NK-92 treated with Interleukin-12 subunit alpha and Interleukin-12 subunit beta, amount 100 ng/mL, for 24 hours (cell line): ENCODE data around the gene ANKRD44.
"Not testable (repeated sequence)": the region's sequence is repeated elsewhere in the genome, so short reads cannot be mapped to it uniquely, and the experiment has no call there.

Source experiments
- DNase-seq: peaks from one replicate; lab custom pipeline; 2025; lab: John Stamatoyannopoulos, UW

The ANKRD44 gene

DNA sequence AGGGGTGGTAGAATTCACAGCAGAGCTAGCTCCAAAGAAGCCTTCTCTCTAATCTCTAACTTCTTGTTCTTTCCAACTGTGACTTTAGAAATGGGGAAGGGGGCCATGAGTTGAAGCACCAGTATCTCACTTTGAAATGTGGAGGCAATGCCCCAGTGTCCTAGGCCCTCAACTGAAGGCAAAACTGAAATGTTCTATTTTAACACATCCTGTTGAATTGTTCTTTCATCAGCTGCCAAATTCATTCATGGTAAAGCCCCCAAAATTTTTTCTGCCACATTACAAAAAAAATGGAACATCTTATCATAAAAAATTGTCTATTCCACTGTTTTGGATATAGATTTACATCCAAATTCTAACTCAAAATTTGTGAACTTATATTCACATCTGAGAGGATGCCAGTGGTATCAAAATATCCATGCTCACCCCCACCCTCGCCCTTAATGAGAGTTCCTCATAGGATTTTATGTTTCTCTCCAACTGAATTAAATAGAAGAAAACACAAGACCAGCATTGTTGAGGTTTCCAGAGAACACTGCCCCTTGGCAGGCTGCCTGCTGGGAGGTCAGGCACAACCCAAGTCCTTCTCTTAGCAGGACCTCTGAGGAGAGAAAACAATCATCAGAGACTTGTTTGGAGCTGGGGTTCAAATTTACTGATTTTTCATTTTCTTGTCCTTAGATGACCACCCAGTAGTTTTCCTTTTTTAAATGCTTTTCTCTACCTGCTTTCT is 236.7 kb downstream of the ANKRD44 start:
- DNase-seq, result no peak

DNA sequence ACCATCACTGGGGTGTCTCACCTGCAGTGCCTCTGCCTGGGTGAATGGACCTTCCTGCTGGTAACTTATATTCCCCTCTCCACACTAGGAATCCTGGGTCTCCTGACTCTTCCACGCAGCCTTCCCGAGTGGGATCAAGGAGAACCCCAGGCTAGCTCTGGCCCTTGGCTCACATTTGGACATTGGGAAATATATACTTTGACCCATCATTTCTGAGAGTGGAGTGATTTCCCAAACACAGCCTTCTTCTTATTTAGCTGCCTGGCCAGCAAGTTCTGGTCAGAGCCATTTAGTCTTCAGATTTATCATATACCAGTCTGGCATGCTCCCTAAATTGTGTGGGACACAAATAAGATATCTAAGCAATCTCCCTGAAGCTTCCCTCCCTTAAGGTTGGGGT is 237.3 kb downstream of the ANKRD44 start:
- DNase-seq, result no peak

DNA sequence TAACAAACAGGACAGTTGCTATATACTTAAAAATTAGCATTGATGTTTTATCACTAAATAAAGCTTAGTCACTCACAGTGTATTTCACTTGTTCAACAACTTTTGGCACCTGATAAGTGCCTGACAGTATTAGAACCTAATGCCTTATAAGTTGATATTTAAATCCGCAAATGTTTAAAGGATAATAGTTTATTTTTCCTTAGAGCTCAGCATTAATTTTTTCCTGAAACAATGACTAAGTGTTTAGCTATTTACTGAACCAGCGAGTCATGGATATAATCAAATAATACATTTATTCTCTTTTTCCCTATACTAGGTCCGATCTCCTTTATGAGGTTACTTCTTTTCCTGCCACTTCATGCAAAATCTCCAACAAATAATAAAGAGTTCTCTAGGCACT is 238.0 kb downstream of the ANKRD44 start:
- no peak for DNase-seq

DNA sequence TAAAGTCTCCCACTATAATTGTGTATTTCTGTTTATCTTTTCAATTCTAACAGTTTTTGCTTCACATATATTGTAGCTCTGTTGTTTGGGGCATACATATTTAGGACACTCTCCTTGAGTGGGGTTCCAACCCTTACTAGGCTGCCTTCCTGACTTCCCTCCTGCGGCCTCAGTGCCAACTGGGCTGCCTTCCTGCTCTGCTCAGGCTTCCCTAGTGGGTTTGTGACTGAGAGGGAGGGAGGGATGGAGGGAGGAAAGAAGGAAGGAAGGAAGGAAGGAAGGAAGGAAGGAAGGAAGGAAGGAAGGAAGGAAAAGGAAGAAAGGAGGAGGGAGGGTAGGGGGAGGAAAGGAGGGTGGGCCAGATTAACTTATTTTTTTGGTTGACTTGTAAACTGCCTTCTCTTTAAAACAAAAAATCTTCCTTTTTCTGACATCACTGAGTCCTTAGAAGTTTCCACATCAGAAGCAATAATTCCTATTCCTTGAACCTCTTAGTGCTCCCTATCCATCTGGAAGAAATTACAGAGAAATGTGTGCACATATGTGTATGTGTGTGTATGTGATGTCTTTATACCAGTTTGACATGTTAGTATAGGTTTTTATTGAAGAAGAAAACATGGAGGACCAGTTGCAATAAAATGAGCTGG is 238.7 kb downstream of the ANKRD44 start:
- no peak for DNase-seq

DNA sequence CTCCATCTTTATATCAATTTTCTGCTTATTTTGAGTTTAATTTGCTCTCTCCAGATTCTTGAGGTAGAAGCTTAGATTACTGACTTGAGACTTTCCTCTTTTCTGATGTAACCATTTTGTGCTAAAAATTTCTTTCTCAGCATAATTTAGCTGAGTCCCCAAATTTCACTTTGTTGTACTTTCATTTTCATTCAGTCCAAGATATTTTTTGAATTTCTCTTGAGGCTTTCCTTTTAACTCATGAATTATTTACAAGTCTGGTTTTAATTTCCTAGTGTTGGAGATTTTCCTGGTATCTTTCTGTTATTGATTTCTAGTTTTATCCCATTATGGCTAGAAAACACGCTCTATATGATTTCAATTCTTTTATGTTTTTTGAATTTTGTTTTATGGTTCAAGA is 239.4 kb downstream of the ANKRD44 start:
- DNase-seq, result no peak

DNA sequence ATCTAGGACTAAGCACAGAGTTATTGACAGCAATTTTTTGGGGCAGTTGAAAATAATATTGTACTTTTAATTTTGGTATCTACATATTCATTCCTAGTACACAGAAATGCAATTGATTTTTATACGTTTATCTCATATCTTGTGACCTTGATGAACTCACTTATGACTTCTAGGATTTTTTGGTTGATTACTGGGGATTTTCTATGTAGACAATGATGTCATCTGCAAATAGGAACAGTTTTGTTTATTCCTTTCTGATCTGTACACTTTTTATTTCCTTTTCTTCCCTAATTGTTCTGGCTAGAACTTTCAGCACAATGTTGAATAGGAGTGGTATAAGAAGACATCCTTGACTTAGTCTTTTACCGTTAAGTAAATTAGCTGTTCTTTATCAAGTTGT is 240.6 kb downstream of the ANKRD44 start:
- DNase-seq, result no peak

DNA sequence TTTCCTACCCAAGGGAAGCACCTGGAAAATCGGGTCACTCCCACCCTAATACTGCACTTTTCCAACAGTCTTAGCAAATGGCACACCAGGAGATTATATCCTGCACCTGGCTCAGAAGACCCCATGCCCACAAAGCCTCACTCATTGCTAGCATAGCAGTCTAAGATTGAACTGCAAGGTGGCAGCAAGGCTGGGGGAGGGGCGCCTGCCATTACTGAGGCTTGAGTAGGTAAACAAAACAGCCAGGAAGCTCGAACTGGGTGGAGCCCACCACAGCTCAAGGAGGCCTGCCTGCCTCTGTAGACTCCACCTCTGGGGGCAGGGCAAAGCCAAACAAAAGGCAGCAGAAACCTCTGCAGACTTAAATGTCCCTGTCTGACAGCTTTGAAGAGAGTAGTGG is 248.0 kb downstream of the ANKRD44 start:
- DNase-seq, result not testable (repeated sequence)

DNA sequence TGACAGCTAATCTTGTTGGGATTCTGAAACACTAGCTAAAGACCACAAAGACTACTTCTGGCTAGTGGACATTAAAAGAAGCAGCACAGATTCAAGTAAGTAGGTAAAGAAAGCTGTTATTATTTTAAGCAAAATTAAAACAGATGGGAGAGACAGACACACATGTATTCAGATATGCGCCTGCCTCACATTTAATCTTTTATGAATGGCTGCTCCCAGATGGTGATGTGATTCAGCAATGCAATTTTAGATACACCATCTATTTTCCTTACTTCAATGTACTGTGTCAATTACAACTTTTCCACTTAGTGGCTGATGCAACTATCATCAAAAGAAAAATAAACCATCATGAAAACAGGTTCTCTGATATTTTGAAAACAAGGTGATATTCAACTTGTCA is 251.1 kb downstream of the ANKRD44 start:
- no peak for DNase-seq

DNA sequence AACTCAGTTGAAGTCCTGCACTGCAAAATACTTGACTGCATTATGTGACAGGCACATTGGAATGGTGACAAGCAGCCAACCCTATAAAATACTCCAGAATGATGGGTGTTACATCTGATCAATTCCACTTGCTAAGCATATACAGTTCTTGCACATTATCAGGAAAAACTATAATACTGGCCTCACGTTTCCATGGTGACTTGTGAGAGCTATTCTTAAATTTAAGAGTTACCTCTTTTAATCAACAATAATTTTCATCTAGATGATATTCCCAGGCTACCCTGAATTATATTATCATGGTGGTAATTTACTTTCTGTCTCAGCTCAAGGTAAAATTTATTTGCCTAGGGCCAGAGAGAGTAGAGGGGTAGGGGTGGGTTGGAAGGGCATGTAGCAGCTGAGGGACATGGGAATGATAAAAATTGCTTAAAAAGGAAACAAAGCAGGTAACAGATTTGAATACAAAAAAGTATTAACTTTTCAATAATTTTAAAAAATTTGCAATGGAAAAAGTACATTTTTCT is 251.7 kb downstream of the ANKRD44 start:
- no peak for DNase-seq

DNA sequence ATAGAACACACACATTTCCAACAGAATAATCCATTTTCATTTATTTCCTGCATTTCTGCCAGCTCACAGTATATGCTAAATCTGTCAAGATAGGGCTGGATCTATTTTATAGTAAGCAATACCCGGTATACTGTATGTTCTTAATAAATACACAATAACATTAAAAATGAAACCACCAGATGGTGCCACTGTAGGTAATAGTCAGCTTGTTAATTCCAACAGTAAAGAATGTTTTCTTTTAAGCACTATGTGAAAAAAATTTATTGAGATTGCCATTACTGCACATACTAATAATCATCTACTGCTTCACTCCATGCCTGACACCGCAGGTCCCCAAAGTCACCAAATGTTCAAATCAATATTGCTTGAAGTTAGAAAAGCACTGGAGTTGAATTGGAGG is 252.6 kb downstream of the ANKRD44 start:
- DNase-seq, result no peak

DNA sequence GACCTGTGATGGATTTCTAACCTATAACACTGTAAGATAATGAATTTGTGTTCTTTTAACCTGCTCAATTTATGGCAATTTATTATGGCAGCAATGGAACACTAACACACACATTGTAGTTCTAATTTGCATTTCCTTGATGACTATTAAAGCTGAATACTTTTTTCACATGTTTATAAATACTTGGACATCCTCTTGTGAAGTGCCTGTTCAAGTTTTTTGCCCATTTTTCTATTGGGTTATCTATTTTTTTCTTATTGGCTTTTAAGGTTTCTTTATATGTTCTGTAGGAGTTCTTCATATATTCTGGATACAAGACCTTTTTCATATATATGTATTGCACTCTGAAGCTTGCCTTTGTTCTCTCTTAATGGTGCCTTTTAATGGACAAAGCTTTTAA is 255.5 kb downstream of the ANKRD44 start:
- no peak for DNase-seq

DNA sequence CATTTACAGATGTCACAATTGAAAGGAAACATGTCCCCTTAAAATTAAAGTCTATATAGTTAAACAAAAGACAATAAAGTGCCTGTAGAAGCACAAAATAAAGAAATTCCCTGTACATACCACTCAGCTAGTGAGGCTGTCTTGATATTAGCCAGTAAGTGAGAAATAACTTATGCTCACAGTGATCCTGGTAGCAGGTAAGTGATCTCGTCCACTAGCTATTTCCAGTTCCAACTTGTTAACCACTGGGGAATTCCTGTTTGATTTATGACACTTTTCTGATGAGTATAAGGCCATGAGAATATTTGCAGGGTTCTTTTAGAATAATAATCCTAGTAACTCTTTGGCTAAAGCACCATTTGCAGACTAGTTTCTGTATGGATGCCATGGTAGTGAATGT is 256.1 kb downstream of the ANKRD44 start:
- no peak for DNase-seq

DNA sequence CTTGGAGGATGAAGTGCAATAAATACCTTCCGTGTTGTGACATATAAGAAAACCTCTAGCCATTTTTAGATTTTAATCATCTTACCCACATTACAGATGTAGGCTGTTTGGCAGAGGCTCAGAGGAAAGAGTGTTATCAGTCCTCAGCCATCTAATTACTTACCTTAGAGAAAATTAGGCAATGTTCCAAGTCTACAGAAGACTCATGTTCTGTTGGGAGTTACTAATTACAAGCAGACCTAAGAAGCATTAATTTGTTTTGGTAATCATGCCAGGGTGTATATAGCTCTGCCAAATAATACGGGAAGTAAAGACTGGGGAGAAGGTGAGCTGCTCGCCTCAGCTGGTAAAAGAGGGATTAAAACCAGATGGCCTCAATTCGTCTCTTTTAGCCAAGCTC is 258.2 kb downstream of the ANKRD44 start:
- no peak for DNase-seq

DNA sequence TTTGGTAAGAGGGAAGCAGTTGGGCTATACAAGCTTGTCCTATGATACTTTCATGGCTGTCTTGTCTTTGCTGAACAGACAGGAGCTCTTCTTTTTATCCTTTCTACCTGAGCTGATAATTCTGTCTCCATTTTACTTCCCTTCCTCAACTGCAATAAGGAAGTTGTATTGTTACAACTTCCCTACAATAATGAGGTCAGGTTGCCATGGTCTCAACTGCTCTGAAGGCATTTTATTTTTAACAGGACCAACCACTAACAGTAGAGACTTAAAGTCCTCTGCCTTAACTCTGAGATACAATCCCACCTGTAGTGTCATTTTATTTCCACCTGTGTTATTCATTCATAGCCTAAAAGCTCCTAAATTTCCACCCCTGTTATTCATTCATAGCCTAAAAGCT is 265.5 kb downstream of the ANKRD44 start:
- no peak for DNase-seq

DNA sequence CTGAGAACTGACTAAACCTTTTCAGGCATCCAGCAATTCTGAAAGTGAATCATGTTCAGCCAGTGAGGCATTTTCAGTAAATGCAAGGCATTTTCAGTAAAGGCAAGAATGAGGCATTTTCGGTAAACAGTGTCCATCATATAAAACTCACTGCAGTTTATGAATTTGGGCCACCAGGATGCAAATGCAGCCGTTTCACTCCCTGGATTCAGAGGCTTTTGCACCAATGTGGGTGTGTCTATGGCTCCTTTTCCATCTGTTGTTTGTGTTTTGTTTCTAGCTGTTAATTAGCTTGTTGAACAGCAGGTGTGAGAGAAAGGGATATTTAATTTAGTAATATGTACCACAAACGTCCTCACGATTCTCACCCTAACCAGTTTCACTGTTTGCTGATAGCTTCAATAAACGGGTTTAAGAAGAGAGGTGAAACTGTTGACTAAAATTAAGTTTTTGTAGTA is 267.8 kb downstream of the ANKRD44 start:
- DNase-seq, result no peak

DNA sequence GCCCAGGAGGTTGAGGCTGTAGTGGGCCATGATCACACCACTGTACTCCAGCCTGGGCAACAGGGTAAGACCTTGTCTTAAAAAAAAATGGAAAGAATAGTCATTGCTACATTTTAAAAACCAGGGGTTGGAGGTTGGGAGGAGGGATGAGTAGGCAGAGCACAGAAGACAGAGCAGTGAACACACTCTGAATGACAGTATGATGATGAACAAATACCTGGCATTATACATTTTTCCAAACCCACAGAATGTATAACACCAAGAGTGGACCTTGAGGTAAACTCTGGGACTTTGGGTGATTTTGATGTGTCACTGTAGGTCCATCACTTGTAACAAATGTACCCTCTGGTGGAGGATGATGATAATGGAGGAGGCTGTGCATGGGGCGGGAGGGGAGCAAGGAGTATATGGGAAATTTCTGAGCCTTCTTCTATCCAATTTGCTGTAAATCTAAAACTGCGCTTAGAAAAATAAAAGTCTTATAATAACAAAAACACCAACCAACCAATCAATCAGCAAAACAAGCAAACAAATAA is 272.6 kb downstream of the ANKRD44 start:
- no peak for DNase-seq

DNA sequence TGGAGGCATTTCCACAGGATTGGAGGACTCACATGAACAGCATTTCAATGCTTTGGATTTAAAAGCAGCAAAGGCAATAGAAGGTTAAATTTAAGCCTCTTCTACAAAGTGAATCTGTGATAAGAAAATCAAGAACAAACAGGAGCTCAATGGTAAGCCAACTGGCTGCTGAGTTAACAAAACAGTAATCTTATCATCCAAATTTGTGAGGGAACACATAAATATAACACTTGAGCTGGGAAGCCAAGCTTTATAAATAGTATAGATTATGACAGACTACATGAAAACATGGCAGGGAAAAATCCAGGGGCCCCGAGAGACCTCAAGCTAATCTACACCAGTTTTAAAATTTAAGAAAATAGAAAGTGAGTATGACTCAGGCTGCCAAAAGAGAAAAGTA is 275.6 kb downstream of the ANKRD44 start:
- DNase-seq, result no peak

DNA sequence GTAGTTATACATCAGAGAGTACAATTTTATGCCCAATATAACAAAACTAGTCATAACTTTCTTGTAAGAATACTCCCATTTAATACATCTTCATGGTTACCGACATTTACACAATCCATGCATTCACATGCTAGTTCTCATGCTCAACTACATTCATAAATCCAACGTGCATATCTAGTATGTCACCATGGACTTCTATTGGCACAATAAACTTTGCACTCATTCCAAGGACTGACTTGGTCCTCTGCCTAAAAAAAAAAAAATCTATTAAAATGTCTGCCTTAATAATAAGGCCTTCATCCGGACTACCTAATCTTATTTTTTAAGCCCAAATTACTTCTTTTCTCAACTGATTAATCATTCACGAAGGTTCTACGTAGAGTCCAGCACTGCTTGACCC is 276.3 kb downstream of the ANKRD44 start:
- DNase-seq, result no peak

DNA sequence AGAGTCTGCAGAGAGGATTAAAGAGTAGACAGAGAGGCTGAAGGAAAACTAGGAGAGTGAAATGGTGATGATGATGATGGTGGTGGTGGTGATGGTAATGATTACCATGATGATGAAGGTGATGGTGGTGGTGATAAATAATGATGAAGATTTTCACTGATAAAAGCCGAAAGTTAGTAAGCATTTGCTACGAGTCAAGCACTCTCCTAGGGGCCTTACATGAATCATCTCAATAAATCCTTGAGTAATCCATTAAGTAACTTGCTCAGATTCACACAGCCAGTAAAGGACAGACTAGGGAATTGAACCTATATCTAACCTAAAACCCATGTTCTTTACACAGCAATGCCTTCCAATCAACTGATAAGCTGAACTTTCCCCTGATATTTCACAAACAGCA is 277.4 kb downstream of the ANKRD44 start:
- no peak for DNase-seq

DNA sequence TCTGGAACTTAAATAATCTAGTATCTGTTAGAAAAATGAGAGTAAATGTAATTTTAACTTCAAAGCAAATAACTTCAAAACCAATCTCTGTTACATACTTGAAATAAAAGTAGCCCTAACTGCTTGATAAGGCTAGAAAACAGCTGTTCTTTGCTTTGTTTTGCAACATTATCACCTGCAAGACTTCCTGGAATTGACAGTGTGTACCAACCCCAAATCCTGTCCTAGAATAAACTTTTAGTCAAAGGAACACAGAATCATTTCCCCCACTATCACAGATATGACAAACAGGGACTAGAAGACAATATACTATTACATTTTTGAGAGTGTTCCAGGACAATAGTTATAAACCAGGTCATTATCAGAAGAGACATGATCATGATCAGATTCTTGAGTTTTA is 278.8 kb downstream of the ANKRD44 start:
- no peak for DNase-seq

DNA sequence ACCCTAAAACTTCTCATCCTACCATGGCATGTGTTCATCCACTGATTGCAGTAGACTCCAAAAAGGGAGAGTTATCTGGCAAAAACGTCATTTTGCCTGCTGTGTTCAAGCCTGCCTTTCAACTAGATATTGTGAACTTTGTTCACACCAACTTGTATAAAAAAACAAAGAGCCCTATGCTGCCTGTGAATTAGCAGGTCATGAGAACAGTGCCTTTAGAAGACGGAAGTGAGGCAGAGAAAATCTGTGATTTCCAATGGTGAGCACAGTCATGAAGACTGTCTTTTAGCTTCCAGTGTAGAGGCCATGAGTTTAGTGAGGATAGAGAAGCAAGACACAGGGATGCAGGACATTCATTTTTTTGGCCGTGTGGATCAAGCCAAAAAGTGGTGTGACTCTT is 280.5 kb downstream of the ANKRD44 start:
- no peak for DNase-seq

DNA sequence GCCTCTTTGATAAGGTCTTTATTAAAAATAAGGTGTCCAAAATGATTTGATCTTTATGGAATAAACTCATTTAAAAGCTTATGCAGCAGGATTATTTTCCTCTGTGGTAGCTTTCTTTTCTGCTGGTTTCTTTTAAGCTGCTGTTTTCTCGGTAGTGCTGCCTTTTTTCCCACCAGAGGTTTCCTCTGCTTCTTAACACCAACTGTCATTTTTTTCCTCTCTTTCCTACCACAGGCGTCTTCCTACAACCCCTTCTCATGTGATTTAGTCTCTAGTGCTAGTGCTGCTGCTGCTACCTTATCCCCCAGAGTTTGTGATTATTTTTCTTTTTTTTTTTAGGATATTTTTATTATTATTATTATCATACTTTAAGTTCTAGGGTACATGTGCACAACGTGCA is 281.9 kb downstream of the ANKRD44 start:
- DNase-seq, result no peak

DNA sequence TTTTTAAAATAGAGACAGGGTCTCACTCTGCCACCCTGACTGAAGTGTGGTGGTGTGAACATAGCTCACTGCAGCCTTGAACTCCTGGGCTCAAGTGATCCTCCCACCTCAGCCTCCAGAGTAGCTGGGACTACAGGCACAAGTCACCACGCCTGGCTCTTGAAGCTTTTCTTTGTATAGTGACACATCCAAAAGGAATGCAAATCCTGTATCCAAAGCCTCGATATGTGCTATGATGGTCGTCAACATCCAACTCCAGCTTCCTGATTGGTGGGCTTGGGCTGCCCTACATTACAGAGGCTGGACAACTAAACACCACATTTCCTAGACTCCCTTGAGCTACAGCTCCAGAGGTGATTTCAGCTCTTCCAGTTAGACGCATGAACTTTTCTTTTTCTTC is 282.4 kb downstream of the ANKRD44 start:
- no peak for DNase-seq
